AG09319 (cell line): ENCODE data around the gene MARK3.
A peak's percentile ranks its signal among the peaks of the same experiment; 100 is the strongest.

Source experiments
- DNase-seq: peaks from one replicate; pipeline ENCODE4 v3.0.0-alpha.2; 2010; ENCODE audit warnings: low read depth; ENCODE audit errors: extremely low read depth
- CTCF ChIP-seq: IDR thresholded peaks from 2 replicates; pipeline ENCODE4 v1.5.1; 2011; ENCODE audit warnings: low read depth, mild to moderate bottlenecking, inconsistent platforms, low read length, moderate library complexity

The MARK3 gene

GRCh38 chr14:103516426-103517173 is 131.4 kb downstream of the MARK3 start:
- no peak for TF ChIP-seq CTCF
- no peak for DNase-seq

GRCh38 chr14:103517174-103517566 is 132.0 kb downstream of the MARK3 start:
- DNase-seq, result no peak
- TF ChIP-seq CTCF, result no peak

- no peak for TF ChIP-seq CTCF
- DNase-seq, result no peak
These were observed 132.7 kb downstream of the MARK3 start for GRCh38 chr14:103517721-103518421.

GRCh38 chr14:103518422-103519042 is 133.3 kb downstream of the MARK3 start:
- TF ChIP-seq CTCF, result peak; percentile 91
- DNase-seq, result no peak

GRCh38 chr14:103519043-103519836 is 134.0 kb downstream of the MARK3 start:
- no peak for DNase-seq
- TF ChIP-seq CTCF, result no peak

- no peak for DNase-seq
- no peak for TF ChIP-seq CTCF
These were observed 134.6 kb downstream of the MARK3 start for GRCh38 chr14:103519837-103520212.
